Activated naive CD4-positive, alpha-beta T cell treated with Interleukin-2 at 50 U/mL for 16 hours (primary cell): ENCODE measurements around the gene SVIL.
"Not testable (repeated sequence)": the region's sequence is repeated elsewhere in the genome, so short reads cannot be mapped to it uniquely, and the experiment has no call there.

Source experiments
- DNase-seq: peaks from one replicate; pipeline ENCODE4 v3.0.0-alpha.2; 2020

Gene SVIL

GRCh38 chr10:29600821-29601220, 34.0 kb downstream of the SVIL start:
- DNase-seq, result no peak

DNA sequence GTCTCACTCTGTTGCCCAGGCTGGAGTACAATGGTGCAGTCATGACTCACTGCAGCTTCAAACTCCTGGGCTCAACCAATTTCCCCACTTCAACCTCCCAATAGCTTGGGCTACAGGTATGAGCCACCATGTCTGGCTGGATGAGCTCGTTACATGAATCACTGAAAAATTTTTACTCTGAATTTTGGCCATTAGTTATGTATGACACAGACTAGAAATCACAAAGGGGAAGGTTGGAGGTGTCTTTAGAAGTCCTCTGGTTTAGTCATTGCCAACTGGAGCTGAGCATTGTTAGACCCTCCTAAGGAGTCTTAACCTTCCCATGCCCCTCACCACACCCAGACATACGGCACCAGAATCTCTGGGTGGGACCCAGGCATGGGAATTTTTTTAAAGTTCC, 34.7 kb downstream of the SVIL start:
- no peak for DNase-seq

DNA sequence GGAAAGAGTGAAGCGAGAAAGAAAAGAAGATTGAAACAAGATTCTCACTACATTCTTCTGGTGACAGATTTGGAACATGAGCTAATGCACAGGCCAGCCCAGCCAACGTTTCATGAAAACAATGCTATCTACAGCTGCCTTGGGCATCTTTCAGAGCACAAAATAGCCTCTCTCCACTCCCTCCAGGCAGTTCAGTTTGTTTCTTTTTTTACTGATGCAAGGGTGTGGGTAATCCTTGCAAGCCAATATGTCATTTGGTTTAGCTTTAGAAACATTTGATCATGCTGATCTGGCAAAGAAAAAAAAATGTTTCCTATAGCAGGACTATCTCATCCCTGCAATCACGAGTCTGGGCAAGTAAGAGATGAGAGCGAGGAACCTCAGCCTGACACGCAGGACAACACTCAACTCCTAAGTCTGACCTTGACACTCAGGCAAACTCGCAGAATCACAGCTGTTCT, 35.9 kb downstream of the SVIL start:
- no peak for DNase-seq

GRCh38 chr10:29596826-29597225, 37.9 kb downstream of the SVIL start:
- no peak for DNase-seq

GRCh38 chr10:29596356-29596755, 38.4 kb downstream of the SVIL start:
- no peak for DNase-seq

- no peak for DNase-seq
These were observed 39.0 kb downstream of the SVIL start for GRCh38 chr10:29595636-29596225.

GRCh38 chr10:29595146-29595545, 39.6 kb downstream of the SVIL start:
- no peak for DNase-seq

GRCh38 chr10:29591651-29591968, 43.2 kb downstream of the SVIL start:
- no peak for DNase-seq

DNA sequence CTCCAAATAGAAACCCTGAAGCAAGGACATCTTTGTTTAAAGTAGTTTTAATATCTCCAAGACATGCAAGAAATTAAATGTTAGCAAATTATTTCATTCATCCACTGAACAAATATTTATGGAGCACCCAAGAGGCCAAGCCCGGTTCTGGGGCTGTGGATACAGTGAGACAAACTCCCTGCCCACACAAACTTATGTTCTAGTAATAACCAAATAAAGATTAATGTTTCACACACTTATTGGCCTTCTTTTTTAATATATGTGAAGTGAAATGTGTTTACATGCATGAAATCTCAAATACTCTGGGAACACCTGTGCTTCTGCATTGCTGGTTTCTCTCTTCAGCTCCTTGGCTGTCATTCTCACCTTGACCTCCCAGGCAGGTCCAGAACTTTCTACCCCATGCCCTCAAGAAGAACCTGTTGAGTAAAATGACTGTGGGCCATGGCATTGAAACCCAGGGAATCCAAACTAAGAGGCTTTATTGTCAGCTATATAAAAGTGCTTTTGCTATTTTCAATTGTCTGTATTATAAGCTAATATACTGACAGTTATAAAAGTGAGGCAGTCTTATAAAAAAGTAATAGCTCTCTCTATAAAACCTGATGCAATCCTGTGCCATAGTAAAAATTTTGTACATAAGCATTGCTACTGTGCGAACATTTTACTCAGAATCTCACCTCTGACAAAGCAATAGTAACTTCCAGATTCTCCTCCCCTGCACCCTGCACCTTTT, 43.7 kb downstream of the SVIL start:
- DNase-seq, result no peak

DNA sequence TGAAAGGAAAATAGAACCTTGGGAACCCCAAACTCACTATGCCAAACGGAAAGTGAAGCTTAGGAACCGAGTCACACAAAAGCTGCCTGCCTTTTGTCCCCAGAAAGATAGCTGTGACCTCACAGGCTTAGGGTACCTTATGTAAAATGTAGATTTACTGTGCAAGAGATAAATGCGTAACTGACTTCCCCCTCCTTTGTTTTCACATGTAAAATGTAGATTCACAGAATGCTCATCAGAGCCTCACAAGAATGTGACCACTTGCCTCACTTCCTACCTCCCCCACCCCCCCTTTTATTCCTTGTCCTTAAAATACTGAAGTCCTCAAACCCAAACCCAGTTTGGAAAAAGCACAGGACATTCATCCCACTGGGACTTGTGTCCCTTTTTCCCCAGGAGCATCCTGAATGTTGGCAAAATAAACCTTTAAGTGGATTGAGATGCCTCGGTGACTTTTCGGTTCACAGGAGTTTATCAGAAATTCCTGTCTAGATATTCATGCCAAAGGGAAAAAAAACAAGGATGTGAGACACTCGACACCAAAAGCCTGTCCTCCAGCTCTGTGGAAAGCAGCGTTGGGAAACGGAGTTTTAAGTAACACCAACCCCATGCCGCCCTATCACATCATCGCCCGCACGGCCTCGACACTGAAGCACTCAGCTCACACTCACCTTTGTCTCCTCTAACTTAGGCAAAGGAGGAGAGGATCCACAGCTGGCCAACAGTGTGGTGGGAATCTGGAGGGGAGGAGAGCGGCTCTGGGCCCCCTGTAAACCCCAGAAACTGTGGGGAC, 45.9 kb downstream of the SVIL start:
- no peak for DNase-seq

DNA sequence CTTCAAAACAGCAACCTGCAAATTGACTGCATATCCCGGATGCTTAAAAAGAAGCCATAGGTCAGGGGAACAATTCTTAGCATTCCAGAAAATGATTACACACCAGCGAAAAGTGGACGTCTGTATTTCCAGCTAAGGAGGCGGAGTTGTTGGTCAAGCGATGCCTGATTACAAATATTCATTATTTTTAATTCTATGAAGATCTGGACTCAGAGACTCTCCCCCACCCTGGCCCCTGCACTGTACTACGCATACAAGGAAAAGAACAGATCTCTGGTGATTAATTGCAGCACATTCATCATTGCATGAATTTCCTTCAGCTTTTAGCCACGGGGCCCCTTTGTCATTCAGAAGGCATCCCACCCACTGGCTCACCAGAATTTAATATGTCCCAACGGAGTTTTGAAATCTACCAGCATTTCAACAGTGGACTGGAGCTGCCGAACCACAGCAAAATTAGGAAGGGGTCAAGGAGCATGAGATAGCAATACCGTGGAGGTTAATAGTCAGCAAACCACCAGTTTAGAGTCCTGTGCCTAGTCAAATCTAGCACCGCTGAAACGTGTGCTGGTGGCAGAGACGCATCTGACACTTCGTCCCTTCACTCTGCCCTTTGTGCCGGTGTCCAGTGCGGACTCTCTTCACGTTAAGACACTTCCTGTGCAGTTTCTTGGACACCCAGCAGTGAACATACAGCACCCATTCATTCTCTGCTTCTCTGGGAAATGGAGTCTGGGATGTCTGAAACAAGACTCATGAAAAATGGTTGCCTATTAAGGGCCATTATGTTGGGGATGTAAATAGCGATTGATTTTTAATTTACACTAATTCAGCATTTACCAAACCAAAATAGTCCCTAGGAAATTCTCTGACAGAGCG, 46.8 kb downstream of the SVIL start:
- not testable (repeated sequence) for DNase-seq

- DNase-seq, result not testable (repeated sequence)
These were observed 47.5 kb downstream of the SVIL start for GRCh38 chr10:29587102-29587749.

GRCh38 chr10:29586509-29586908, 48.3 kb downstream of the SVIL start:
- no peak for DNase-seq

DNA sequence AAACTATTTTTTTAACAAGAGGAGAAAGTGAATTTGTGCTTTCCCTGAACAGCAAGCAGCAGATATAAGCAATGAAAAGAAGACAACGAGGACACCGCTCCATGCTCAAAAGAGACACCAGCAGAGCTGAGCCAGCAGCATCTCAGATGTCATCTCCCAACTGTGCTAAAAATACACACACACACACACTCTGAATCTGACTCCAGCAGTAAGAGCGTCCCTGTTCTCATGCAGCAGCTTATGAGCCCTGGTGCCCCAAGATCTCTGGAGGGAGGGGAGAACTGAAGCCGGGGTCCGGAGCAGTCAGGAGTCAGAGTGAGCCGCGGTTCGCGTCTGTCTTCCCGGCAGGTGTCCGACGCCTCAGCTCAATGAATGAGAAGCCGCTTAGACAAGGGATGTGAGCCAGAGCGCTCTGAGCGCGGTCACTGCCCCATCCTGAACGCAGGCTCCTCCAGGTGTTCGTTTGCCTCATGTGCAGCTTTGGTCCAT, 49.2 kb downstream of the SVIL start:
- DNase-seq, result no peak

DNA sequence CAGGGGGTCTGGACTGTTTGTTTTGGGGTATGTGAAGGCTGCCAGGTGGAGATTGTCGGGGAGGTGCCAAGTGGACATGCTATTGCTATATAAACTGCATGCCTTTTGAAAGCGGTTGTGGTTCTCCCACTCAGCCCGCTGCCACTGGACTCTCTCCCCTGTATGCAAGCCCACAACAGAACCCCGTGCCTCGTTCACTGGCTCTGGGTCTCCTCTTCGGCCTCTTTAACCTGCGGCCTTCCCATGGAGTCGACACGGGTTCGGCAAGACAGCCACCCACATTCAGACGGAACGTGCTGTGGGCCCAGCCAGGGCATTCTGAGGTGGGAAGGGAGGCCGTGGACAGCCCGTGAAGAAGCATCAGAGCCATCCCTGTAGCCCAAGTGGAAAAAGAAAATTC, 50.3 kb downstream of the SVIL start:
- DNase-seq, result no peak

DNA sequence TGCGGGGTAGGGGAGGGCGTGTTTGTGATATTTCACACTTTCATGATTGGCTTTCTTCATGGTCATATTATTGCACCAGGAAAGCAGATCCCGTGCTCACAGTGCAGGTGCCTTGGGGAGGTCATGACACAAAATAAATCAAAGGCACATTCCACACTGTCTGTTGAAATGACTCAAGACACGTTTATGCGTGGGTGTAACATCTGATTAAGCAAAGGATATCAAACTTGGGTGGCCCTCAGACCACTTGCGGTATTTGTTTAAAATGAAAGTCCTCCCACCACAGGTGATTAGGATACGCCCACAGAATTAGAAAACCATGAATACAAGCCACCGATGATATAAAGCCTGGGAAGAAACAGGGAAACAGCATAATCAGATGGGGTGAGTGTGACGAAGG, 51.1 kb downstream of the SVIL start:
- DNase-seq, result no peak

- not testable (repeated sequence) for DNase-seq
These were observed 52.0 kb downstream of the SVIL start for GRCh38 chr10:29582769-29583168.

DNA sequence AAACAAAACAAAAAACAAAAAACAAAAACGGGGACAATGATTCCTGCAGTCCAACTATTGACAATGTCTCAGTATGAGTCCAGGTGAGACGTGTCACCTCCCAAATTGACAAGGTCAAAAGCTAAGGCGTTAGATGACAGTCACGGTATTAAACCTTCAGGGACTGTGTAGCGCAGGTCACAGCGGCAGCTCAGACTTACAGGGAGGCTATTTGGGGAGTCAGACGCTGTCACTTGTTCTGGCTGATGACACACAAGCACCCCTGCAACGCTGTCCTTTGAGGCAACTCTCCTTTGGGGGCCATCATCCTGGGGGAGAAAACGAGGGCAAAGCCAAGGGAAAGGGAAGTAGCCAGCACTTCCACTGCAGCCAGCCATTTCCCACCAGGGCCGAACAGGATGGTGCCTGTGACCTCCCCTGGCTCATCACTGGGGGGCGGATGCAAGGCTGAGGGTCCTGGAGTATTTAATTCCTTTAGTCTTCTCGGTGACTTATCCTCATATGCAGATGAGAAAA, 55.3 kb downstream of the SVIL start:
- DNase-seq, result no peak

DNA sequence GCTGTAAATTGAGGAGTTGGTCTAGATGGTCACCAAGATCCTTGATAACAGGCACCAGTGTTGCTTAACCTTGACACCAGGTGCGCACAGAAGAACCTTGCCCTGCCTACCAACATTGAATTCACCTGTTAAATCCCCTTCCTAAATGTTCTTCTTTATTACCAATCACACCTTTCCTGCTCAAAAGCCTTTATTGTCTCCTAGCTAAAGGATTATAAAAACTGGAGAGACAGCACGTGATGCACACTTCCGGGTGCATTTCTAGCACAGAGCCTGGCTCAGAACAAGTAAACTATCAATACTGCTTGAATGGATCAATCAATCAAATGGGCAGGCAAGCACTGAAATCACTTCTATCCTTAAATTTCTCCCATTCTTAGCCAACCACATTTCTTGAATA, 56.3 kb downstream of the SVIL start:
- no peak for DNase-seq

DNA sequence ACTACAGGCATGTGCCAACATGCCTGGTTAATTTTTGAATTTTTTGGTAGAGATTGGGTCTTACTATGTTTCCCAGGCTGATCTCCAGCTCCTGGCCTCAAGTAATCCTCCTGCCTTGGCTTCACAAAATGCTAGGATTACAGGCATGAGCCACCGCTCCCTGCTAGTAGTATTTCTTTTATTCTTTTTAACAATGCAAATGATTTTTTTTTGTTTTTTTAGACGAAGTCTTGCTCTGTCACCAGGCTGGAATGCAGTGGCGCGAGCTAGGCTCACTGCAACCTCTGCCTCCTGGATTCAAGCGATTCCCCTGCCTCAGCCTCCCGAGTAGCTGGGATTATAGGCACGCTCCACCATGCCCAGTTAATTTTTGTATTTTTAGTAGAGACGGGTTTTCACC, 58.1 kb downstream of the SVIL start:
- no peak for DNase-seq

- DNase-seq, result no peak
These were observed 59.7 kb downstream of the SVIL start for GRCh38 chr10:29575098-29575455.
